ENCODE results near the gene ACOT7.

ACOT7 gene

DNA sequence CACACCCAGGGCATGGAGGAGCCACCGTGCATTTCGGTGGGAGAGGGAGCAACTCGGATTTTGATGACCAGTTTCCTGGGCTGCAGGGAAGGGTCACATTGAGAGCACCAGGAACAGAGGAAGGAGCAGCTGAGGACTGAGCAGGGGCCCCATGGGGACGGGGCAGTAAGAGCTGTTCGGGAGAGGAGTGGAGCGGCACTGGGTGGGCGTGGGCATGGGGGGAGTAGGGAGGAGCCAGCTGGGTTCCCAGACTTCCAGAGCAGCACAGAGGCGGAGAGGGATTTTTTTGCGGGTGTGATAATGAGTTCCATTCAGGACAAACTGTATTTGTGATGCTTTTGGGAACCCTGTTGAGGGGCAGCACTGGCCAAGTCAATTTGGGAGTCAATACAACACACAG lies 115.3 kb downstream of the ACOT7 start:
- no peak for TF ChIP-seq EZH2phosphoT487 (IDR thresholded peaks at IDR 0.05; ENCODE audit: borderline replicate concordance, low read length)
- H3K4me1 ChIP-seq (ENCODE audit: control insufficient read depth, low read length) = no peaks in the 10 kb centered on the region

DNA sequence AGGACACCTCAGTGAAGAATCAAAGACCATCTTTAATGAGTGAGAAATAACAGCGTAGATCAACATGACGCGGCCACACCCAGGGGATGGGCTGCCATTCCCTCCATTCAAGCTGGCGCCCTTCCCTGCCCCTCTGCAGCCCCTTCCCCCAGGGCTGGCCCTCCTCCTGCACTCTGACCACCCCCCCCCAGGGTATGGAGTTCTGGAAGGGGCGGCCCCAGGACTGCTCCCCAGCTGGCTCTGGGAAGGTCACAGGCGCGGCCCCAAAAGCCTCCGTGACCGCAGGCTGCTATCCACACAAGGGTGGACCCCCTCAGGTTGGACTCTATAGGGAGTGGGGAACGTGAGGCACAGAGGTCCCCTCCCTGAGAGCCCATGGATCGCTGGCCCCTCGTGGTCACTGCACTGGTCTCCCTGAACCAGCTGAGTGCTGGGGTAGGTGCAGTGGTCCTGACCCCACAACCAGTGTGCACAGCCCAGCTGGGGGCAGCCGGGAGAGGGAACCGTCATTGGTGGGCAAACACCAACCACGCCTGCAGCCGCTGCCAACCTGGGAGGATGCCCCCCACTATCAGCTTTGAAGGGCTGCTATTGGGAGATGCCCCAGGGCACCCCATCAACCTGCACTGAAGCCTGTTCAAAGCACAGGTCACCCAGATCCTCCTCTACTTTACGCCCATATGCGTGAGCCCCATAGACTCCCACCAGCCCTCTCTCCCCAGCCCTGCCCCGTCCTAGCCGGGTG lies 116.6 kb downstream of the ACOT7 start:
- H4K20me1 ChIP-seq (ENCODE audit: control insufficient read depth, insufficient read depth, low read depth, low read length) = no peaks in the 10 kb centered on the region
- H3F3A ChIP-seq (ENCODE audit: control insufficient read depth, insufficient read depth) = no peaks in the 10 kb centered on the region
- H3K4me1 ChIP-seq (ENCODE audit: control insufficient read depth, low read length) = no peaks in the 10 kb centered on the region
- no peak overlapping the region for H3K4me2 ChIP-seq (ENCODE audit: low read length)
- no peaks in the 10 kb centered on the region for H3K36me3 ChIP-seq (ENCODE audit: control insufficient read depth, low read length)
- no peaks in the 10 kb centered on the region for H3K79me2 ChIP-seq (ENCODE audit: control insufficient read depth, low read length)
- H3K27ac ChIP-seq (ENCODE audit: low read depth, low read length) = no peak overlapping the region
- no peak for TF ChIP-seq EZH2phosphoT487 (IDR thresholded peaks at IDR 0.05; ENCODE audit: borderline replicate concordance, low read length)
- no peak for TF ChIP-seq CTCF (IDR thresholded peaks at IDR 0.05; ENCODE audit: low read depth, low read length, poor library complexity, severe bottlenecking)
- H3K27me3 ChIP-seq (ENCODE audit: control insufficient read depth, low read length) = no peaks in the 10 kb centered on the region
- no peaks in the 10 kb centered on the region for H3K9me2 ChIP-seq (replicated peaks; ENCODE audit: control insufficient read depth, low read length)
- H3K9me3 ChIP-seq (ENCODE audit: control insufficient read depth, insufficient read depth, low read length) = no peaks in the 10 kb centered on the region
- no peak overlapping the region for H3K4me3 ChIP-seq (ENCODE audit: low read length)

More for the DNA sequence above, 115.3 kb downstream of the ACOT7 start:
- no peak overlapping the region for H3K4me3 ChIP-seq (ENCODE audit: low read length)
- H3K79me2 ChIP-seq (ENCODE audit: control insufficient read depth, low read length) = no peaks in the 10 kb centered on the region
- no peaks in the 10 kb centered on the region for H3K9me3 ChIP-seq (ENCODE audit: control insufficient read depth, insufficient read depth, low read length)
- H3K9me2 ChIP-seq (replicated peaks; ENCODE audit: control insufficient read depth, low read length) = no peaks in the 10 kb centered on the region
- no peaks in the 10 kb centered on the region for H3F3A ChIP-seq (ENCODE audit: control insufficient read depth, insufficient read depth)
- no peaks in the 10 kb centered on the region for H3K36me3 ChIP-seq (ENCODE audit: control insufficient read depth, low read length)
- H3K27ac ChIP-seq (ENCODE audit: low read depth, low read length) = no peak overlapping the region
- H3K4me2 ChIP-seq (ENCODE audit: low read length) = no peak overlapping the region
- H3K27me3 ChIP-seq (ENCODE audit: control insufficient read depth, low read length) = no peaks in the 10 kb centered on the region
- no peaks in the 10 kb centered on the region for H4K20me1 ChIP-seq (ENCODE audit: control insufficient read depth, insufficient read depth, low read depth, low read length)

GRCh38 chr1:6275826-6276782 lies 117.5 kb downstream of the ACOT7 start:
- Histone ChIP-seq H3K9me3 (ENCODE audit: control insufficient read depth, insufficient read depth, low read length) (no peaks in the 10 kb centered on the region), H4K20me1 (ENCODE audit: control insufficient read depth, insufficient read depth, low read depth, low read length) (no peaks in the 10 kb centered on the region), H3K4me3 (ENCODE audit: low read length) (no peak overlapping the region), H3K79me2 (ENCODE audit: control insufficient read depth, low read length) (no peaks in the 10 kb centered on the region), H3F3A (ENCODE audit: control insufficient read depth, insufficient read depth) (no peaks in the 10 kb centered on the region), H3K27me3 (ENCODE audit: control insufficient read depth, low read length) (no peaks in the 10 kb centered on the region), H3K4me1 (ENCODE audit: control insufficient read depth, low read length) (no peaks in the 10 kb centered on the region), H3K9me2 (replicated peaks; ENCODE audit: control insufficient read depth, low read length) (no peaks in the 10 kb centered on the region), H3K36me3 (ENCODE audit: control insufficient read depth, low read length) (no peaks in the 10 kb centered on the region), H3K27ac (ENCODE audit: low read depth, low read length) (no peak overlapping the region), H3K4me2 (ENCODE audit: low read length) (no peak overlapping the region)
- no peak for TF ChIP-seq CTCF (IDR thresholded peaks at IDR 0.05; ENCODE audit: low read depth, low read length, poor library complexity, severe bottlenecking)
- no peak for TF ChIP-seq EZH2phosphoT487 (IDR thresholded peaks at IDR 0.05; ENCODE audit: borderline replicate concordance, low read length)
